HEK293T (cell line): ENCODE results near the gene GUK1.

ENCODE experiments used
- BHLHE40 ChIP-seq: fragments of 450-650 bp; IDR thresholded peaks from 2 replicates; pipeline ENCODE4 v1.6.1; 2016; ENCODE audit warnings: mild to moderate bottlenecking, moderate library complexity, borderline replicate concordance
- ELF4 ChIP-seq: fragments of 450-650 bp; IDR thresholded peaks from 2 replicates; pipeline ENCODE4 v1.6.1; 2017; ENCODE audit warnings: antibody characterized with exemption
- FOXA1 ChIP-seq: fragments of 450-650 bp; IDR thresholded peaks from 2 replicates; pipeline ENCODE4 v1.6.1; 2016; ENCODE audit warnings: mild to moderate bottlenecking
- FOXK2 ChIP-seq: fragments of 450-650 bp; IDR thresholded peaks from 2 replicates; pipeline ENCODE4 v1.6.1; 2016; ENCODE audit warnings: mild to moderate bottlenecking
- FOXM1 ChIP-seq: fragments of 450-650 bp; IDR thresholded peaks from 2 replicates; pipeline ENCODE4 v1.6.1; 2017; ENCODE audit warnings: mild to moderate bottlenecking, borderline replicate concordance
- HDGF ChIP-seq: fragments of 450-650 bp; IDR thresholded peaks from 2 replicates; pipeline ENCODE4 v1.6.1; 2017; ENCODE audit warnings: antibody characterized with exemption, borderline replicate concordance
- L3MBTL2 ChIP-seq: fragments of 450-650 bp; conservative IDR thresholded peaks from 2 replicates; pipeline ENCODE4 v1.6.1; 2016; ENCODE audit warnings: mild to moderate bottlenecking
- LEF1 ChIP-seq: fragments of 450-650 bp; IDR thresholded peaks from 2 replicates; pipeline ENCODE4 v1.6.1; 2017; ENCODE audit warnings: mild to moderate bottlenecking, borderline replicate concordance
- NFRKB ChIP-seq: fragments of 450-650 bp; IDR thresholded peaks from 2 replicates; pipeline ENCODE4 v1.6.1; 2016; ENCODE audit warnings: mild to moderate bottlenecking, moderate library complexity
- SP1 ChIP-seq: fragments of 450-650 bp; IDR thresholded peaks from 2 replicates; pipeline ENCODE4 v1.6.1; 2017
- SUZ12 ChIP-seq: fragments of 450-650 bp; IDR thresholded peaks from 2 replicates; pipeline ENCODE4 v1.6.1; 2016; ENCODE audit warnings: mild to moderate bottlenecking
- TARDBP ChIP-seq: fragments of 450-650 bp; IDR thresholded peaks from 2 replicates; pipeline ENCODE4 v1.6.1; 2016
- ZNF384 ChIP-seq: fragments of 450-650 bp; IDR thresholded peaks from 2 replicates; pipeline ENCODE4 v1.6.1; 2016

DNA sequence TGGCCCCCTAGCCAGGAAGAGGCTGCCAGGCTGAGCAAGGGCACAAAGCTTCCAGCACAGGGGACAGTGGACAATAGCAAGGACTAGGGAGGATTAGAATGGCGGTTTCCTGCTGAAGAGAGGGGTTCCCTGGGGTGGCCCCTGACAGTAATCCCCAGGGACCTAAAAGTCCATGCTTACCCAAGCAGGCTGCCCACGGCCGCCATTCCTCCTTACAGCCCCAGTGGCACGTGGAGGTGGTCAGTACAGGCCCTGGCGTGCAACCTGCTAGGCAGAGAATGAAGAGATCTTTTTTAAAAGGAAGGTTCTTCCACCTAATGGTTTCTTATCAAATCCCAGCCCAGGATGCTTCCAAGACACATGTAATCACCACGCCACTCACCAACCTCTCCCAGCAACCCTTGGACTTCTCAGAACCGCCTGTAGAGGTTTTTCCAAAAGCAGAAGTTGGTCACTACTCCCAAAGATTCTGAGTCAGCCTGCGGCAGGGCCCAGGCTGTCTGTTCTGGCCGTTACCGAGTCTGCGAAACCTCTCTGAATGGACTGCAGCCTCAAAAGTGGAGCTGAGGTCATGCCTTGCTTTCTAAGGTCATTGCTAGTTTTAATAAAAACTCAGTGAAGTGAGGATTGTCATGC is 31.9 kb upstream of the GUK1 start:
- TF ChIP-seq LEF1 (no peak), FOXM1 (no peak), BHLHE40 (no peak), ELF4 (no peak), SP1 (no peak), NFRKB (no peak), L3MBTL2 (no peak), FOXA1 (no peak), FOXK2 (no peak), SUZ12 (no peak), TARDBP (no peak), HDGF (no peak), ZNF384 (no peak)
